ENCODE data around the gene KLHL25.

- no peak for TF ChIP-seq EZH2 (IDR thresholded peaks at IDR 0.05; ENCODE audit: borderline replicate concordance, low read depth, low read length, poor library complexity, severe bottlenecking)
- TF ChIP-seq CTCF (conservative IDR thresholded peaks at IDR 0.05; ENCODE audit: low read depth, low read length), result no peak
These were observed 49.1 kb downstream of the KLHL25 start for GRCh38 chr15:85745525-85746150.
